Central memory CD4-positive, alpha-beta T cell (primary cell): Measurements from ENCODE around the gene KRTAP4-8.
"Not testable (repeated sequence)": the region's sequence is repeated elsewhere in the genome, so short reads cannot be mapped to it uniquely, and the experiment has no call there.

Experiments
- DNase-seq: peaks from one replicate; pipeline ENCODE4 v3.0.0; 2022

KRTAP4-8 gene

GRCh38 chr17:41107941-41108450, 10.1 kb upstream of the KRTAP4-8 start:
- no peak for DNase-seq

DNA sequence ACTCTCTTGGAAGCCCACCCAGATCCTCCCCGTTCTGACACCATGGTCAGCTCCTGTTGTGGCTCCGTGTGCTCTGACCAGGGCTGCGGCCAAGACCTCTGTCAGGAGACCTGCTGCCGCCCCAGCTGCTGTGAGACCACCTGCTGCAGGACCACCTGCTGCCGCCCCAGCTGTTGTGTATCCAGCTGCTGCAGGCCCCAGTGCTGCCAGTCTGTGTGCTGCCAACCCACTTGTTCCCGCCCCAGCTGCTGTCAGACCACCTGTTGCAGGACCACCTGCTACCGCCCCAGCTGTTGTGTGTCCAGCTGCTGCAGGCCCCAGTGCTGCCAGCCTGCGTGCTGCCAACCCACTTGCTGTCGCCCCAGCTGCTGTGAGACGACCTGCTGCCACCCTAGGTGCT, 7.4 kb upstream of the KRTAP4-8 start, which contains the start of gene KRTAP4-9:
Gene KRTAP4-9, plus strand, starts transcription at position 43 of the 400 bp plus-strand sequence. Its CDS starts 0 bp downstream, at position 43.
- not testable (repeated sequence) for DNase-seq

DNA sequence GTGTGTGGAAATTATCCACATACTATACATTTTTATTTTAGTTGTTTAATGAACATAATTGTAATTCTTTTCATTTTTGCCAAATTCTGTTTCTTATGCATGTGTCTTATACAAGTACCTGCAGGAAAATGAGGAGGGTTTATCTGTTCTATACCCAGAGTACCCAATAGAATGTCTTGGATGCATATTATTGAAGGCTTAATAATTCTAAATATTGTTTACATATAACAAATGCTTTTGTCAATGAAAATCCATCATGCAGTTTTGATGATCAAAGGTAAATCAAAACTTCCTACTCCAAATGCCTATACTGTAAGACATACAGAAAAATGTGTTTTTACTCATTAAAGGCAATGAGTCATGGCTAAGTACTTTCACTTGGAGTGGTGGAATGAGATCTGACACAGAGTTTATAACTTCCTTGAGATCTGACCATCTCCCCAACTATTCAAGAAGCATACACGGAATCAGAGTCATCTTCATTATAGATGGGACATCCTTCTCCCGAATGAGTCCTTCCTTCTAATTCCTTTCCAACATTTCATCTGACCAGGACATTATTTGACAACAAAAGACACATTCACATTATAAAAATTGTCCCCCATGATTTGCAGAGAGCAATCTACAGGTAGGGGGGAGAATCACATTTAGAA, 6.6 kb upstream of the KRTAP4-8 start:
- not testable (repeated sequence) for DNase-seq

DNA sequence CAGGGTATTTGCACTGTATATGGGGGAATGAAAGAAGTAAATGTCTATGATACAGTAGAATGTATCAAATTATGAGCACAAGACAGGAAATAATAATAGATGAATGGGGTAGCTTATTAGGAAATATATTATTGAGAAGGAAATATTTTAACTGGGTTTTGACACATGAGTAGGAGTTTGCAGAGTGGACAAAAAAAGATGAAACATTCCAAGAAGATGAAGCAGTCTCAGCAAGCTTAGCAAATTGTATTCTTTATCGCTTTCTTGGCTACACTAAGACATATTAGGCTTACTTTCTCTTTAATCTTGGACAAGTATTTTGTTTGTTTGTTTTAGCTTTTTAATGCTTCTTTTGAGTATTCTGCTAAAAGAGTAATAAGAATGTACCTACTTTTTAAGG, 6.0 kb upstream of the KRTAP4-8 start:
- DNase-seq: no peak

GRCh38 chr17:41101586-41102259, 3.8 kb upstream of the KRTAP4-8 start, which contains the start of gene KRTAP4-16:
Gene KRTAP4-16 (minus strand): TSS chr17:41102209. CDS start chr17:41102209, 0 bp downstream.
- DNase-seq: no peak

- not testable (repeated sequence) for DNase-seq
Observed at GRCh38 chr17:41099682-41100480, 1.9 kb upstream of the KRTAP4-8 start.

DNA sequence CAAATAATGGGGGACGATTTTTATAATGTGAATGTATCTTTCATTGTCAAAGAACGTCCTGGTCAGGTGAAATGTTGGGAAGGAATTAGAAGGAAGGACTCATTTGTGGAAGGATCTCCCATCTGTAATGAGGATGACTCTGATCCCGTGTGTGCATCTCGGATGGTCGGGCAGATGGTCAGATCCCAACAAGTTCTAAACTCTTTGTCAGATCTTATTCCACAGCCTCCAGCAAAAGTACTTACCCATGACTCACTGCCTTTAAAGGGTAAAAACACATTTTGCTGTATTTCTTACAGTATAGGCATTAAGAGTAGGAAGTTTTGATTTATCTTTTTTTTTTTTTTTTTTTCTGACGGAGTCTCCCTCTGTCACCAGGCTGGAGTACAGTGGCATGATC, 539 bp upstream of the KRTAP4-8 start:
- DNase-seq: no peak

DNA sequence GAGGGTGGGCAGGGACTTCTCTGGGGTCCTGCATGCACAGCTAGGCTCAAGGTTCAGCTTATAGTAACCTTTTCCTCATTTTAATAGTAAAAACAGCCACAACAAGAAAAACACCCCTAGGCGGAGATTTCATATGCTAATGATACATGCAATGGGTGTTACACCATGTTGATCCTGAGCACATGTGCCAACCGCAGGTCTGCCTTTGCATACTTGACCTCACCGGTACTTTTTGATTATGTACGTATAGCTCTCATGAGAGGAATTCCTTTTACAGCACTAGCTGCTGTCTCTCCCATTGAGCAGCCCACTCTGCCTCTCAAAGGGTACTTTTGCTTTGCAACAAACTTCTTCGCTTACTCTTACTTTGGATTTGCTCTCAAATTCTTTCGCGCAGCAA, 1.9 kb downstream of the KRTAP4-8 start:
- DNase-seq: no peak

DNA sequence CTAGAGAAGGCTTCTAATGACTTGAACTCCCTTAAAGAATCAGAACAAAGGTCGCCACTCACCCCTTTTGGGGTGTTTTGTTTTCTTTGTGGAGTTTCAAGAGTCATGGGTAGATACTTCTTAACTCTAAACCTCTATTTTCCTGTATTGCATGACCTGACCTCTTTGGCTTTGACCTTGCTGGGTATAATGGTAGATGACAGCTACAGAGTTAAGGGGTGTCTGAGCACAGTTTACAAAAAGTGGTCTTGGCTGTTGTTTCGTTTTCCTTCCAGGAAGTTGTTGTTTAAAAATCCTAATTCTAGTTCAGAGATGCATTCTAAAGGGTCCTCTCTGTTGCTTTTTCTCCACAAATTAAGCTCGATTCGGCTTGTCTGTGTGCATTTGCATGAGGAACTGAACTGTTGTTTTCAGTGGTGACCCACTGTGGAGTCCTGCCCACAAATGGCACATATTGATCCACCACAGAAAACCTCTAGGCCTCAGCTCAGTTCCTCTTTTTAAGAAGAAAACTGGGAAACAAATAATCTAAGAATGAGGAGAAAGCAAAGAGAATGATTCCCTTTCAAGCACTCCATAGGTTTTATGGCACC, 9.1 kb downstream of the KRTAP4-8 start:
- not testable (repeated sequence) for DNase-seq

GRCh38 chr17:41084100-41084856, 13.7 kb downstream of the KRTAP4-8 start, which contains the start of gene KRTAP4-7:
Gene KRTAP4-7 (plus strand): TSS chr17:41084150. CDS start chr17:41084207, 57 bp downstream.
- DNase-seq: not testable (repeated sequence)

GRCh38 chr17:41083427-41083826, 14.5 kb downstream of the KRTAP4-8 start:
- DNase-seq: not testable (repeated sequence)

DNA sequence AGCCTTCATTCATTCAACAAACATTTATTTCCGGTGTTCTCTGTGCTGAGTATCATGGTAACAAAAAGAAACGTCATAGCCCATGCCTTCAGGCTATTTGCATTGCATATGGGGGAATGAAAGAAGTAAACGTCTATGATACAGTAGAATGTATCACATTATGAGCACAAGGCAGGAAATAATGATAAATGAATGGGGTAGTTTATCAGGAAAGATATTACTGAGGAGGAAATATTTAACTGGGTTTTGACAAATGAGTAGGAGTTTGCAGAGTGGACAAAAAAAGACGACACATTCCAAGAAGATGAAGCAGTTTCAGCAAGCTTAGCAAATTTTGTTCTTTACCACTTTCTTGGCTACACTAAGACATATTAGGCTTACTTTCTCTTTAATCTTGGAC, 15.3 kb downstream of the KRTAP4-8 start:
- no peak for DNase-seq

DNA sequence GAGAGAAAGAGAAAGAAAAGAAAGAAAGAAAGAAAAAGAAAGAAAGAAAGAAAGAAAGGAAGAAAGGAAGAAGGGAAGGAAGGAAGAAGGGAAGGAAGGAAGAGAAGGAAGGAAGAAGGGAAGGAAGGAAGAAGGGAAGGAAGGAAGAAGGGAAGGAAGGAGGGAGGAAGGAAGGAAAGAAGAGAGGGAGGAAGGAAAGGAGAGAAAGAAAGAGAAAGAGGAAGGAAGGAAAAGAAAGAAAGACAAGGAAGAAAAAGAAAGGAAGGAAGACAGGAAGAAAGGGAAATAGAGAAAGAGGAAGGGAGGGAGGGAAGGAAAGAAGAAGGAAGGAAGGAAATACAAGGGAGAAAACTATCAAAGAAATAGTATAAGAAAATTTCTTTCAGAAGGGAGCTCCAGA, 21.2 kb downstream of the KRTAP4-8 start:
- DNase-seq: no peak

- no peak for DNase-seq
Observed at GRCh38 chr17:41073676-41074075, 24.3 kb downstream of the KRTAP4-8 start.

DNA sequence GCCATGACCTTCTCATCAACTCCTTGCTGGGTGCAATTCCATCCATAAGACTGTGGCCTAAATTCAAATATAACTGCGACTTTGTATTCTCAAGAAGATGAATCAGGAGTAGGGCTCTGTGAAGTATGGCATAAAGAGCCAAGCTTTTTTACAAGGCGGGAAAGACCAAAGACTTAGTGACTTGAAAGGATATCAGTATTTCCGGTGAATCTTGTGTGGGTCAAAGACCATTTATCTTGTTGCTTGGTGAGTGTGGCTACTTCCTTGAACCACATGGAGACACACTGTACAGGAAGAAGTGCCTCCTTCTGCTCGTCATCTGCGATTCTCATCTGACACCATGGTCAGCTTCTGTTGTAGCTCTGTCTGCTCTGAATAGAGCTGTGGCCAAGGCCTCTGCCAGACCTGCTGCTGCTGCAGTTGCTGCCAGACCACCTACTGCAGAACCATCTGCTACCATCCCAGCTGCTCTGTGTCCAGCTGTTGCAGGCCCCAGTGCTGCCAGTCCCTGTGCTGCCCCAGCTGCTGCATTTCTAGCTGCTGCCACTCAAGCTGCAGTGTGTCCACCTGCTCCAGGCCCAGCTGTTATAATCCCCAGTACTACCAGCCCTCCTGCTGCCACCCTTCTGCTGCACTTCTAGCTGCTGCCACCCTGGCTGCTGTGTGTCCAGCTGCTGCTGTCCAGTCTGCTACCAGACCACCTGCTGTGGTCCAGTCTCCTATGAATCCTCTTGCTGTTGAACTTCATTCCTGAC, 26.2 kb downstream of the KRTAP4-8 start:
- no peak for DNase-seq

DNA sequence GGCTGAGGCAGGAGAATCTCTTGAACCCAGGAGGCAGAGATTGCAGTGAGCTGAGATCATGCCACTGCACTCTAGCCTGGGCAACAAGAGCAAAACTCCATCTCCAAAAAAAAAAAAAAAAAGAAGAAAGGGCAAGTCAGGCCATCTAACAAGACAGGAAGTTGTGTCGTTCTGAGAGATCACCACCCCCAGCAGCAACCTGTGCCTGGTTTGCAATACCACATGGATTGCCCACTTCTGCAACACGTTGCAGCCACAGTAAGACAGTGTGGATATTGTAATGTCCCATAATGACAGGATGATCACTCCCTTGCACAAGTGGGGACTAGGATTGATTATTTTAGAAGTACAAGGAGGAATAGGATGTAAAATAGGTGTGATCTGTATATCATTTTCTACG, 28.9 kb downstream of the KRTAP4-8 start:
- no peak for DNase-seq

DNA sequence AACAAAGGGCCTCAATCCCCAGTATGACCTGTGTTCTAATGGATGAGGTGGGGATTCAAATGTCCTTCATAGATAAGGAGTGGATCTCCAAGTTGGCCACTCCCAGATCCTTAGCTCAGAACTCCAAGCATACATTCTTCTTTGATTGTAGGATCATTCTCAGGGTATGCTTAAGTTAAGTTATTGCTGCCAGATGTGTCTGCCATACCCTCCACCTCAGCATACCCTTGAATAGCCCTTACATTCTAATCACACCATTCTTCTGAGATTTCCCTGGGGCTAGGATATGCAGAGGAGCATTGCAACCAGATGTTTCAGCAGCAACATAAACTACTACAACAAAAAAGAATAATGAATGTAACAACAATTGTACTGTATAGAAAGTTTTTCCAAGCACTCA, 30.7 kb downstream of the KRTAP4-8 start:
- no peak for DNase-seq

DNA sequence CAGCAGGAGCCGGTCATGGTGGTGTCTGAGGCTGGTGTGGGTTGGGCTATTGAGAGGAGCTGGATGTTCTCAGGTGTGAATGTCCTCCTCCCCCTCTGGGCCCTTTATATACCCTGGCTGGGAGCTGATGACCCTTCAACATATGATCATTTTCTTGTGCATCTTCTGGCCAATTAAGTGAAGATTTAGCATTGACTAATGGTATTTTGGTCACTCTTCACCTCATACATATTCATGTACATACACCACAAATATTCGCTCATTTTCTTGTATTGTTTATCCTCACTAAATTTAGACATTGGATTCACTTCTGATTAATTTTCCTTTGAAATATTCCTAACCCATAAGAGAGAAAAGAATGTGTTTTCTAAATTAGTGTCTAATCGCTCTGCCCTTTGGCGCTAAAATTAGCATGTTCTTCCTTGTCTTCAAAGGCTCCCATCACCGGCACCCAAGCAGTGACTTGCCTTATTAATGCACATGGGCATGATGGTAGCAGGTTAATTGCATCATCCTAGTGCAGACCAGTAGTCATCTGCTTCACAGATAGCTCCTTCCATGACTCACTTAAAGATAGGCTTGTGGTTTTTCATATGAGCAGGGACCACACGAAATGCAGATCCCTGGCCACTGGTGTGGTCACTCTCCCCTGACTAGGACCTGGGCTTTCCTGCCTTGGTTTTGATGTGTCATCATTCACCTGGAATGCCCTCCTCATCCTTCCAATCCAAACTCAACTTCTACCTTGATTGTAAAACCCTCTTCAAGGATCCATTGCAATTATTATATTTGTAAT, 31.9 kb downstream of the KRTAP4-8 start, which contains the start of gene KRTAP2-4:
Gene KRTAP2-4, minus strand, starts transcription at position 51 of the 796 bp plus-strand sequence. Its CDS starts 34 bp downstream, at position 17.
- DNase-seq: no peak

DNA sequence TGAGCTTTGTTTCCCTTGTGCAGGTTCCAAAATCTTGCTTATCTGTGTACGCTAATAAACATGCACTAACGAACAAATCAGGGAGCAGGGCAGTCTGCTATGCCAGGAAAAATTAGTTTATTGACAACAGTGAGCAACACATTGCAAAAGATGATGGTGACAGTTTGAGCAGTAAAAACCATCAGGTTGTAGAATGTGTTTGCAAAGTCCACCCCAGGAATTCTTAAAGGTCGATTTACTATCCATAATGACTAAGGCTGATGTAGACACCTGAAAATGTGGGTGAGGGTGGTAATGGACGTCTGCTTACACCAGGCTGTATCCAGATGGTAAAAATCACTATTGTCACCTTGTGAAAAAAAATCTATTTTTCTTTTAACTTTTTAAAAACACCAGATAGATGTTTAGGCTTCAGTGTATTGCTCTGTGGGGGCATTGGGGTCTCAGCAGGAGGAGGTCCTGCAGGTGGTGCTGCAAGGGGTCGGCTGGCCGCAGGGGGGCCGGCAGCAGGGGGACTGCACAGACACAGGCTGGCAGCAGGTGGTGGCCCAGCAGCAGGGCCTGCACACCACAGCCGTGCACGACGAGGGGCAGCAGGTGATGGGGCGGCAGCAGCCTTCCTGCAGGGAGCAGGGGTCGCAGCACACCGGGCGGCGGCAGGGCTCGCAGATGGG, 32.8 kb downstream of the KRTAP4-8 start:
- DNase-seq: not testable (repeated sequence)
